Measurements from ENCODE around the gene LIPH.
A peak's percentile ranks its signal among the peaks of the same experiment; 100 is the strongest.

The LIPH gene

DNA sequence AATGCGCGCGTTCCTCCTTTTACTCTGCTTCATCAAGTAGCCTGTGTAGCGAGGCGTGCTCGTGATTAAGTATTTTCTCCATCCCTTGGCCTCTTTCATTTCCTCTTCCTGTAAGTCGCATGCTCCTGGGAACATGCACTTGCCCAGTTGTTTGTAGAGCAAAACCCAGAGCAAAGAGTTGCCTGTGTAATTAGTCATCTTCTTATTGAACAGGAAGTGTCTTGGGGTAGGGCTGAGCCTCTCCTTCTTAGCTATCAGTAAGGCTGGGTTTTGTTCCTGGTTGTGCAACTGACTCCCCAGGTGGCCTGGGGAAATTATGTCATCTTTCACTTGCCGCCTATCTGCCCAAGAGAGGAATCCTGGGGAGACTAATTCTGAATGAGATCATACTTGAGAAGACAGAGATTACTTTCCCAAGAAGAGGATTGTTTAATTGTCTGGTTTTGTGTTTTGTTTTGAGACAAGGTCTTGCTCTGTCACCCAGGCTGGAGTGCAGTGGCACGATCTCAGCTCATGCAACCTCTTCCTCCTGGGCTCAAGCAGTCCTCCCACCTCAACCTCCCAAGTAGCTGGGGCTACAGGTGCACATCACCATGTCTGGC lies 14.9 kb downstream of the LIPH start:
- no peak for DNase-seq

DNA sequence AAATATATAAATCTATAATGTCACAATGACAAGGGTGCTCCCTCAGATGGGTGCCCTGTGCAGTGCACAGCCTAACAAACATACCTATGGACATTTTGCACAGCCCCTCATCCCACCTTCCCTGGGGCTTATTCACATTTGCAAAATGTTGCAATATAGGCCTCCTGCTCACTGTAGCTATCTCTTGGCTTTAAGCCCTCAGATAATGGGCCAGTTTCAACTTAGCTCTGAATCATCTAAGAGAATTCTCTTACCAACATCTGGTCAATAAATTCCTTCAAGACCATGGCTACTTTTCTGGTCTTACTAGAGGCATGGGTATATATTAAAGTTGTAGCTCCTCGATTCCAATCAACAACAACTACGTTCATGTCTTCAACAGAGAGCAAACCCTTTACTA lies 17.9 kb downstream of the LIPH start:
- no peak for DNase-seq

DNA sequence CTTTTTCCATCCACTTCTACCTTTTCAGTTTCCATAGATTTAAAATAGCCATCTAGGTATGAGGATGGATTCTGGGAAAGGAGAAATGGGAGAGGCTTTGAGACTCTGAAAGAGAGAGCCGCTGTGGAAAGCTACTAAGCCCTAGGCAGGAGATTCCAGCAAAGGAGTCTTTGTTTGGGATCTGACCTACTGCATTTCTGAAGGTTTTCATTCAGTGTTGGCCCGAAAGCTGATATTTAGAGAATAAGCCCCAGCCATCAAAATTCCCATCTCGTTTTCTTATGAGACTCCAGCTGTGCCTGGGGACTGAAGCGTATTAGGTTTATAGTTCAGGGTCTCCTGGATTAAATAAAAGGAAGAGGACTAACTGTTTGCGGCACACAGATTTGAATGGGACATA lies 19.5 kb downstream of the LIPH start:
- DNase-seq: no peak

DNA sequence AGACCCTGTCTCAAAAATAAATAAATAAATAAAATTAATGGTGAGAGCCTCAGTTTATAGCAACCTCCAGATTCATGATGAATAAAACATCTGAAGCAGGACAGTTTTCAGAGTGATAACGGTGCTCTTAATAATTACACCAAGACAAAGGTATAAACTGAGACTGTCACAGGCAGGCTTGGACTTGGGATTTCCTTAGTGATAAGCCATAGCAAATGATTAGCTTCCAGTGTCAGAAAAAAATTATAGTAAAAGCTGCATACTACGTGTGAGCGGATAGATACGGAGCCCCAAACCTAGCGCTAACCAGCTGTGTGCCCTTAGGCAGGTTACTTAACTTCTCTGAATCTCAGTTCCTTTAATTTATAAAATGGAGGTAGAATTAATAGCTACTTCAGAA lies 21.5 kb downstream of the LIPH start:
- no peak for DNase-seq

DNA sequence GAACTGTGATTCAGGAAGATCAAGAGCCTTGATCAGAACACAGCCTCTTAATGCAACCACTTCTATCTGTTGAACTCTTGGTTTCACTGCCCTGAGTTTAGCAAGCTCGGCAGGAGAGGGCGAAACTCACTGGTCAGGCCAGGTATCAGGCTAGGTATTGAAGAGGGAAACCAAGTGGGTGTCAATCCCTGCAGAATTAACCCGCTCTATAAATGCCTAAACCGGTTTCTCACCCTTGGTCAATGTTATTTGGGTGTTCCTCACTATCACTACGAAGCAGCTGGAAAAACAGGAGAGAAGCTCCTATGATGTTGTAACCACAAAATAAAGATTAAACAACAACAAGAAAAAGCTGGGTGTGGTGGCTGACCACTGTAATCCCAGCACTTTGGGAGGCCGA lies 23.9 kb downstream of the LIPH start:
- DNase-seq: no peak

DNA sequence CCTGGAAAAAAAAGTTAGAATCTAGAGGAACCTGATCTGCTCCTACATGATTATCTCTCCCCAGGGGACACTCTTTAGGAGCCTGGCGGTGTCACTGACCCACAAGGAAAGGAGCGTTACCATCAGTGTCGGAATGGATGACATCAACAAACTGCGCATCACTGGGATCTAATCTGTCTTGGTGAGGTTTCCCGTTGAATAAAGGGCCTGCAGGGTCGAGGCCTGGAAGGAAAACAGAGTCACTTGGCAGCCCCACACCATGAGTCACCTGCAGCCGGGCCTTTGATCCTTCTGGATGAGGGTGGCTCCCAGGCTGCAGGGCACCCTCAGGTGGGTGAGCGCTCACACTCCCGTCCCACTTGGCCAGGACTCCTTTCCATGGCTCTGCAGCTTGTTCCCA lies 25.0 kb downstream of the LIPH start:
- DNase-seq: peak; percentile 84

DNA sequence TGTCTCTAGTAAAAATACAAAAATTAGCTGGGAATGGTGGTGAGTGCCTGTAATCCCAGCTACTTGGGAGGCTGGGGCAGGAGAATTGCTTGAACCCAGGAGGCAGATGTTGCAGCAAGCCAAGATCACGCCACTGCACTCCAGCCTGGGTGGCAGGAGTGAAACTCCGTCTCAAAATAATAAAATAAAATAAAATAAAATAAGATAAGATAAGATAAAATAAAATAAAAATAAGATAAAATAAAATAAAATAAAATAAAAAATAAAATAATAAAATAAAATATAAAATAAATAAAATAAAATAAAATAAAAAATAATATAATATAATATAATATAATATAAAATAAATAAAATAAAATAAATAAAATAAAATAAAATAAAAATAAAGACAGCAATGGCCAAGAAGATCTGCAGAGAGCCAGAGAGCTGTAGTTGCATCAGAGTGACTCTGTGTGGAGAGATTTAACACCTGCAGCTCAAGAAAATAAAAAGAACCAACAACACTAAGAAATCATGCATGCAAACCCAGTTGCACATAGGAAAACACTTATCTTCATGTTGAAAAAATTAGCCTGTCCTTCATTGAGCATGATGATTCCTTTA lies 25.9 kb downstream of the LIPH start:
- DNase-seq: no peak

DNA sequence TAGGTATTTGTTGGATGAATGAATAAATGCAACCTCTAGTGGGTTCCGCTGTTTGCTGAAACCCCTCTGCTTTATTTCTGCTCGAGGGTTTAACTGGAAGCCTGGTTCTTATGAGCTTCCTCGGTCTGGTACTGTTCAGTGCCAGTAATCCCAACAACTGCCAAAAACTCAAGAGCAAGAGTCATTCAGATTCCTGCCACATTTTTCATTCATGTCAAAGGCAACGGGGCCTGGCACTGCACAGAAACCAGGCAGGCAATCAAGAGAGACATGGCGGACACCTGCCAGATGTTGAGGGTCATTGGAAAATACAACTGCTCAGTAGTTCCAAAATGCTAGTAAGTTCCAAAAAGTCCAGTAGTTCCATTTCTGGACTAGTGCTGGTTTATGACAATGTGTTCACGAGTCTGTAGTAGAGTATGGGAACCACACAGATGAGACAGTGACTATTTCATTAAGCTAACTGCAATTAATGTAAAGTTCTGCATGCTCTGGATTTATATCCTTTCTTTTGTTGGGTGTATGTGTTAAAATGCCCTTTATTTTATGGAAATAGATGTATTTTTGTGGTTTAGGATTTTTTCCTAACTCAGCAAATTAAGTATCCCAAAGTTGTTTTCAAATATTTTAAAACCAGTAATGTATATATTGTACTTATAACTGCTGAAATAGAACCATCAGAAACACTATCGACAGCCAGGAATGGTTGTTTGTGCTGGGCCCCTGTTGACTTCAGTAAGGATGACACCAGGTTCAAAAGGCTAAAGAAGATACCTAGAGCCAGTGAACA lies 30.8 kb downstream of the LIPH start:
- DNase-seq: no peak

DNA sequence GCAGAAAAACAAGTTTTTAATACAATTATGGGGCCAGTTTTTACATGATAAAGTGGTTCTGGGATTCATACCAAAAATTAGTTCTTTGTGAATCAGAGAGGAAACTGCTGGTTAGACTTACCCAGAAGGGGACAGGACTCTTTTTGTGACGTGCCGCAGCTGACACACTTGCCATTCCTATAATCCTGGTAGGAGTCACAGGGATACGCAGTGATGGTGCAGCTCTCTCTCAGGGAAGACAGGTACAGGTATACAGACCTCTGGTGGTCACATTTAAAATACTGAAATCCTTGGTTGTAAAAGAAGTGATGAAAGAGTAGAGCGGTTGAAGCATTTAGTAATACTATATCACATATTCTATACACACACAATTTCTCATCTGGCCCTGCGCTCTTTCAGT lies 33.4 kb downstream of the LIPH start:
- no peak for DNase-seq

DNA sequence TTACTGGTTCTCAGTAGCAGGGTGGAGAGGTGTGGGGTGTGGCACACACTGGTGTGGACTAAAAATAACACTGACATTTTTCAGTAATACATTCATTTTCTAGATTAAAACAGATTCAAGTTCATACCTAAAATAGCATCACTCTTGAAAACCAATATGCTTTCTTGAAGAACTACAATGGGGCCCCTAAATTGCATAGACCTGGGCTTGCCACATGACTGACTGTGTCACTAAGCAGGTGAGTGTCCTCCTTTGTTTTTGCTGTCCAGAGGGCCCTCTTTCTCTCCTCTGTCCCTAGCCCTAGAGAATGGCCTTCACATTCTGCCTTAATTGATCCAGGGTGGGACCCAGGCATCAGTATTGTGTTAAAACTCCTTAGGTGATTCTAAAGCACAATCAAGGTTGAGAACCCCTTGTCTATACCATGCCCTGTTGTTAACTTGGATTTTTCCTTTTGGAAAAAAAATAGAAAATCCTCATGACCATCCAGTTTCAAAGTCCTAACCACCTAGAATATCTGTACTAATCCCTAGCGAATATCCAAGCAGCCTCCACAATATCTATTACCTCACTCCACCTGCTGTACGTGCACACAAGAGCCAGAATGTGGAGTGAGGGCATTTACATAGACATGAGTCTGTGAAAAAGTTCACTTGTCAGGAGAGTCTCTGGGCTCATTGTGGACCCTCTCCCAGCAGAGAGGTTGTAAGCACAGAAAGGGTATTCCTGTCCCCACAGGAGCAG lies 34.8 kb downstream of the LIPH start:
- no peak for DNase-seq

DNA sequence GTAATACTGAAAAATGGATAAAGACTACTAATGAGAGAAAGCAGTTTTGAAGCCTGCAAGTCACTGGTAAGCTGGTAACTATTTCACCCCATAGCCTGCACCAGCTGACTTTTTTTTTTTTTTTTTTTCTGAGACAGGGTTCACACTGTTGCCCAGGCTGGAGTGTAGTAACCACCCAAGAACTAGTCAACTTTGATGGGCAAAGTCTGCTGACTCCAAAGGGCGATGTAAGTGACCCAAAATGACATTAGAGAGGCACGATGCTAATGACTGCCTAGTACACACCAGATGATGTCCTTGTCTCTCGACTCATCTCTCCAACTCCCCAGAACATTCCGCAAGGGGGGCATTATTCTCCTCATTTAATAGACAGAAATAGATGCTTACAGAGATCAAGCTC lies 40.7 kb downstream of the LIPH start:
- no peak for DNase-seq

DNA sequence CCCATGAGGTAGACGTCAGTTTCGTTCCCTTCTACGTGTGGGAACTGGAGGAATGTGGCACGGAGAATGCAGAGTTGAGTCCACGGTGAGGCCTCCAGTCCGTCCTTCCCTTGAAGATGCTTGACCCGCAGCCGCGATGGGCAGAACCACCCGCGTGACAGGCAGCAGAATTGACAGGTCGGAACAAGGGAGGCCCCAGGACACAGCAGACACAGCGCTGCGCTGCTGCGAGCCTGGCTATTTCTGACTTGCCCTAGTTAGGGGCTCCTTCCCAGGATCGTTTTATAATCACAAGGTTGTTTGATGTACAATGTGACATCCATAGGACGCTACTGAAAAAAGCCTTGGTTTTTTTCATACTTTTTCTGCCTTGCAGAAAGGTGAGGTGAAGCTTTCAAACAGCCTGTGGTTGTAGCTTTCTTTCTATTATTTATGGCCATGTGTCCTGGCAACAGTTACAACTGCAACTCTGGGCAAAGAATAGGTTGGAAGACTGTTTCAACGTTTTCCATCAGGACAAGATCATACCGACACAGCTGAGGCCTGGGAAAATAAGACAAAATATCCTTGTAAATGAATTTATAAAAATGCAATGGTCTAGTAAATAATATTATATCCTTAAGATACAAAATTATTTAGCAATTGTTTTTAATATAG lies 43.9 kb downstream of the LIPH start:
- DNase-seq: no peak

DNA sequence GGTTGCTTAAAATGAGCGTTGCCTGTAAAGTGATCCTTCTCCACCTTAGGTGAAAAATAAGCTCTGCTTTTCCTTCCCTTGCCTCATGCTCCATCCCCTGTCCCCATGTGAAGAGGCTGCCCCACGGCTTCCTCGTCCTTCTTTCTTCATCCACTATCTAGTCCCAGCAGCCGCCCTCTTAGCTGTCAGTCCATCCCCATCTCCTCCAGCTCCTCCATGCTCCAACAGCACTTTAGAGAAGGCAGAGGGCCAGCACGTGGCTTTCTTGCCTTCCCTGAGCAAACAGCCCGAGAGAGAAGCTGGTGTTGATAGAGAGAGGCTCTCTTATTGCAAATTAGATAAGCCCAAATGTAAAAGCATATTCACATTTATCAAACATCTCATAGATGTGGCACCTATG lies 44.5 kb downstream of the LIPH start:
- DNase-seq: no peak

DNA sequence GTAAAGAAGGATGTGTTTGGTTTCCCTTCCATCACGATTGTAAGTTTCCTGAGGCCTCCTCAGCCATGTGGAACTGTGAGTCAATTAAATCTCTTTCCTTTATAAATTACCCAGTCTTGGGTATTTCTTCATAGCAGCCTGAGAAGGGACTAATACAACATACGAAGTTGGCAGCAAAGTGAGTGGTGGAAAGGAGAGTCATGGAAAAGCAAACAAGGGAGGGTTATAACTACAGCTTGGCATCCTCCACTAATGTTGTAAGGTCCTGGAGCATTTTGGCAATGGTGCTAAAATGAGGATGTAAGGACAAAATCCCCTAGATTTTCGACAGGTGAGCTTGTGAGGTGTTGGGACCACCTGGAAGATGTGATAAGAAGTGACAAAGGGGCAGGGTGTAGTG lies 47.8 kb downstream of the LIPH start:
- no peak for DNase-seq

DNA sequence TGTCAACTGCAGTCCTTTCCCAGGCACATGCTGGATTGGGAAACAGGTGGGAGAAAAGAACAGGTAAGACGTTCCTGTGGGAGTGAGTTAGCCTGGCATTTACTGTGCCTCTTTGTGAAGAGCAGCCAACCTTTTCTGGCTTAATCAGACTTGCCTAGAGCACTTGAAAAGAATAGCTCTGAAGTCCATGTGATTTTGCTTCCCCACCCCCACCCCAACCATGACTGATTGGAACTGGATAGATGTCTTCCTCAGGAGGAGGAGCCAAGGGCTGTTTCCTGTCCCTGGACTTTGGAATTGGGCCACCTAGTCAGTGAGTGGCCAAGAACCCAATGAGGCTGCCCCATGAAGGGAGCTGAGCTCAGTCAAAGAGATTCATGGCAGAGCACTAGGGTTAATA lies 48.9 kb downstream of the LIPH start:
- no peak for DNase-seq

DNA sequence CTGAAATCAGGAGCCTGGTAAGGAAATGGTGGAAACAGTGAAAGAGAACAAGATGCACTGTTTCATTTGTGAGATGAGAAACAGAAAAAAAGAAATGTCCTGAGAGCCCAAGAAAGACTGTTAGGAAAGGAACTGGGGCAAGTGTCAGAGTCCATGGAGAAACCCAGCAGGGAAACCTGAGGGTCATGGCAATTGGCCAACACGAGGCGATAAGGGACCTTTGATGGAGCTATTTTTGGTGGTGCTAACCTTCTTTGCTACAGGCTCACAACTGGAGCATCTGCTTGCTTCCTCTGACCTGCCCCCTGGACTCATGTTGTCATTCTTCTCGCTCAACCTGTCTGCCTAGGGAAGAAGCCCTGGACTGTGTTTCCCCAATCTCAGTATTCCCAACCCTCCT lies 49.4 kb downstream of the LIPH start:
- DNase-seq: no peak

DNA sequence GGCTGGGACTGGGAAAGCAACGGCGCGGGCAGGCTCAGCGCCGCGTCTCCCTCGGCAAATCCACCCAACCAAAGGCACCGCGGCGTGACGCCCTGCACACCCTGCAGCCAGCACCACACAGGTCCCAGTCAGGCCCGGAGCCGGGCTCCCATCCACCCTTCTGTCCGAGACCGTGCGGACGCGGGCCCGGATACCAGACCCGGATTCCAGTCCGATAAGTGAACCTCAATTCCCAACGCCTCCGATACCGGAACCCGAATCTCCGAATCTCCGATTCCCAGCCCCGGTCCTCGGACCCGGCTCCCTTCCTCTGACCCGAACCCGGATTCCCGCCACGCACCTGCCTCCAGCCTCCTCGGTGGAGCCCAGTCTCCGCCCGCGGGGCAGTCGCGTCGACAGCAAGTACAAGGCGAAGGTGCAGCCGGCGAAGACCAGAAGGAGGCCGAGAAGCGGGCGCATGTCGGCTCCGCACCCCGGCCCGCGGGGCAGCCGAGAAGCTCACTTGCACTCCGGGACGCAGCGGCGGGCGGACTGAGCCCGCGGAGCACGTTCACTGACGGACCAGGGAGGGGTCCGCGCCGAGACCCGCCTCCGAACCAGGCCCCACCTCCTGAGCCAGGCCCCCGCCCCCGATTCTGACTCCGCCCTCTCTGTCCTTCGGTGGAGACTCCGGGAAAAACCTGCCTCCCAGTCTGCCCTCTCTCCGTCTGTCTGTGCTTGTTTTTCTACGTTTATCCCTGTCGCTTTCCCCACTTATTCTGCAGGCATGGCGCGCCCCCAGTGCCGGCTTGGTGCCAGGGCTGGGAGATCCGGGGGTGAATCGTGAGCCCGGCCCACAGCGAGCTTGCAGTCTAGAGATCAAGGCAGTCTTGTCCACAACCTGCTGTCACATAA lies 53.6 kb downstream of the LIPH start, which contains the start of gene TMEM41A:
Gene TMEM41A (minus strand): TSS at position 533 of the 894 bp plus-strand sequence. CDS start 74 bp downstream, at position 459.
- DNase-seq: peak; percentile 97

DNA sequence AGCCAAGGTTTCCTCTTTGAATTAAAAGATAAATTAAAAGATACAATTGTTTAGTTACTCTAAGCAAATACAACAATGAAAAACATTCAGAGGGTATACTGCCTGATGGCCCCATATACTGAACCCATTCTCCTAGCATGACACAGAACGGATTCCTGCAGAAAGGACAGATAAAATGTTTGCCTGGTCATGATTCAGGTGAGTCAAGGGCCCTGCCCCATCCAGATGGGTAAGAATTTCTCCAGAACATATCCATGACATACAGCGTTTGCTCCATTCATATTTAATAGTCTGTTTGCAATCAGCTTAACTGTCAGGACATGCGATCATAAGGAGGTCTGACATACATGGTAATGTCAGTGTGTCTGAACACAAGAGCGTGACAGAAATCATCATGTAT lies 62.1 kb downstream of the LIPH start:
- DNase-seq: no peak

DNA sequence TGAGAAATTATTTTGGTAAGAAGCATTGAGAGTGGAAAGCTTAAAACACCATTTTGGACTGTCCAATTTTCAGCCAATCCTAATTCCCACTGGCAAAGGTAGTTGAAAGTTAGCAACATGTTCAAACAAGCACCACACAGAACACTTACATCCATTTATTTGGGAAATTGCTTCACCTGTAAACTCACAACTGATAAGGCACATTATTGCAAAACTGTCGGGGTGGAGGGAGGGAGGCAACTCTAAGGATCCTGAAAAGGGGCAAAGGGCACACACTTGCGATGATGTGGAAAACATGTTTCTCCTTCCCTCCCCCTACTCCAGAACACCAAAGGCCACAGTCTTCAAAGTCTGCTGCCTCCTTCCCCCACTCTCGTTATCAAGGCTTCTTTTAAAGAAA lies 62.9 kb downstream of the LIPH start:
- DNase-seq: no peak

DNA sequence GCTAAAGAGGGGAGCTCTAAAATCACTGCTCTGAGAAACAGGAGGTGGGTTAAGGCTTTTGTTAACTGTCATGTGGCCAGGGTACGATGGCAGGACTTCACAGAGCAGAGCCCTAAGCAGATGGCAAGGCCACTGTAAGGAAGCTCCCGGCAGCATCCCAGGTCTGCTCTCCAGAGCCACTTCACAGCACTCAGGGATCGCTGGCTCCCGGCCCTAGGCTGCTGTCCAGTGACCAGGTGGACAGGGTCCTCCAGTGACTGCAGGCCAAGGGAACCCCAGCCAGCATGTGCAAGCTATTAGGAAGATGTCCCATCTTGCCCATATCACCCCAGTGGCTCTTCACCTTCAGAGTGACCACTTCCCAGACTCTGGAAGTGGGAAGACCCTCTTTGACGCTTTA lies 63.9 kb downstream of the LIPH start:
- no peak for DNase-seq

DNA sequence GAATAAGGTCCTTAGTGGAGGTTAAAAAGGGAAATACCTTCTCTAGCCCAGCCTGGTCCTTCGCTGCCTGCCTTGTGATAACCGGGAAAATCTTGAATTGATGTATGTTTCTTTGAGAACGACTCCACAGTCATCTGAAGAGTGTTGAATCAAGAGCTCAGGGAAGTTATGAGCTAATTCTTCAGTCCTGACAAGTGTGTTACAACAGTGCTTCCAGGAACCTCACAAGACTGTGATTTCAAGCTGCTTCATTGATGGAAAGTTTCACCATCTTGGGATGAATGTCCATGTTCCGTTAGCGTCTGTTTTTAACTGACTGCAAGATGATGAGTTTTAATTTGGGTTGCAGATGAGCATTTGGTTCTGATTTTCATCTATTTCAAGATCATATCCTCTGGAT lies 66.0 kb downstream of the LIPH start:
- DNase-seq: no peak

DNA sequence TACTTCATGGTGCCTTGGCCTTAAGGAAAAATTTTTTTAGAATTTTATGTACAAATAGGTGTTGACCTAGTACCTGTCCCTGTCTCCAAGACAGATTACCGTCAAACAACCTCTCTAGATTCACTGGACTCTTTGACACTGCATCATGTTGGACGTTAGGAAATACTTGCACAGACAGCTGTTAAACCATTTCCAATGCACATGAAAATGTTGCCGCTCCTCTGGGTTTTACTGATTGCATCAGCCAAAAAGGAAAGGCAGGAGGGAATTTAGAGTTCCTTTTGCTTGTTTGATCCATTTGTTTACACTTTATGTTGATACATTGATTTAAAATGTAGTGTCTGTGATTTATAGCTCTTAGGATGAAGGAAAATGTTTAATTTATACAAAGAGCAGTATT lies 68.1 kb downstream of the LIPH start:
- DNase-seq: no peak

Data from islet precursor cell (in vitro differentiated cells).